PC-3 (cell line): ENCODE measurements around the gene GALNT10. TPM values are rescaled to one million over a fixed set of nuclear protein-coding genes. Genes with fewer than 3 reads are reported as not detected.

Source experiments
- ATAC-seq: fragments of 200-7000 bp; cut with Tn5 transposase; 2 replicates; pipeline ENCODE4 v1.9.1; 2020; ENCODE audit warnings: mild to moderate bottlenecking, moderate library complexity
- BruUV-seq: library from RNA; stranded (reverse); fragments of 400-500 nt; replicated peaks from 2 replicates; lab custom pipeline; 2021; lab: Mats Ljungman, UMichigan
- CTCF ChIA-PET: fragments of 300-600 bp; sonication (Branson Sonifier 250); formaldehyde crosslinking; loops from one replicate; lab custom pipeline; 2022; ENCODE audit warnings: antibody characterized with exemption; lab: Charles Lee
- POLR2A ChIA-PET: fragments of 300-600 bp; sonication (Branson Sonifier 250); formaldehyde crosslinking; loops from one replicate; lab custom pipeline; 2022; ENCODE audit warnings: antibody characterized with exemption; ENCODE audit not compliant: unreplicated experiment; lab: Charles Lee
- DNase-seq: peaks from one replicate; pipeline ENCODE4 v3.0.0-alpha.2; 2015
- H2AFZ ChIP-seq: fragments of 300-600 bp; sonication (generic); 2 replicates; pipeline ENCODE4 v1.6.0; 2016; ENCODE audit warnings: antibody characterized with exemption, low read length
- H3F3A ChIP-seq: fragments of 300-600 bp; sonication (generic); one replicate; pipeline ENCODE4 v1.6.0; 2017; ENCODE audit warnings: antibody characterized with exemption, low read length, control low read depth, mild to moderate bottlenecking; ENCODE audit not compliant: unreplicated experiment
- H3K27ac ChIP-seq: fragments of 300-600 bp; sonication (generic); 2 replicates; pipeline ENCODE4 v1.5.1; 2016; ENCODE audit warnings: mild to moderate bottlenecking, low read length
- H3K27me3 ChIP-seq: fragments of 300-600 bp; sonication (generic); 2 replicates; pipeline ENCODE4 v1.6.1; 2016; ENCODE audit warnings: low read length, mixed read lengths
- H3K36me3 ChIP-seq: fragments of 300-600 bp; sonication (generic); 2 replicates; pipeline ENCODE4 v1.6.1; 2016; ENCODE audit warnings: low read depth, mixed run types, low read length, mixed read lengths
- H3K4me1 ChIP-seq: fragments of 300-600 bp; sonication (generic); 2 replicates; pipeline ENCODE4 v1.5.1; 2016; ENCODE audit warnings: low read length; ENCODE audit not compliant: insufficient read depth
- H3K4me2 ChIP-seq: fragments of 300-600 bp; sonication (generic); 2 replicates; pipeline ENCODE4 v1.6.0; 2016; ENCODE audit warnings: low read length
- H3K4me3 ChIP-seq: fragments of 300-600 bp; sonication (generic); 2 replicates; pipeline ENCODE4 v1.5.1; 2016; ENCODE audit warnings: mild to moderate bottlenecking, low read length, mixed read lengths
- H3K79me2 ChIP-seq: fragments of 300-600 bp; sonication (generic); 2 replicates; pipeline ENCODE4 v1.6.1; 2017; ENCODE audit warnings: low read length, mixed read lengths
- H3K9ac ChIP-seq: fragments of 300-600 bp; sonication (generic); 2 replicates; pipeline ENCODE4 v1.6.0; 2016; ENCODE audit warnings: mild to moderate bottlenecking, low read length
- H3K9me2 ChIP-seq: fragments of 300-600 bp; sonication (generic); replicated peaks from 2 replicates; pipeline ENCODE4 v1.6.1; 2016; ENCODE audit warnings: mixed run types, low read length, mixed read lengths
- H3K9me3 ChIP-seq: fragments of 300-600 bp; sonication (generic); 2 replicates; pipeline ENCODE4 v1.6.1; 2016; ENCODE audit warnings: low read length, mixed read lengths
- H4K20me1 ChIP-seq: fragments of 300-600 bp; sonication (generic); 2 replicates; pipeline ENCODE4 v1.6.1; 2016; ENCODE audit warnings: low read length, mixed read lengths
- CTCF ChIP-seq: fragments of 300-600 bp; sonication (generic); conservative IDR thresholded peaks from 2 replicates; pipeline ENCODE4 v1.5.1; 2017; ENCODE audit warnings: antibody characterized with exemption, low read depth, mild to moderate bottlenecking, low read length
- EZH2 ChIP-seq: fragments of 300-600 bp; sonication (generic); IDR thresholded peaks from one replicate; pipeline ENCODE4 v1.6.1; 2017; ENCODE audit warnings: antibody characterized with exemption, mild to moderate bottlenecking, low read length; ENCODE audit not compliant: unreplicated experiment
- EZH2phosphoT487 ChIP-seq: fragments of 300-600 bp; sonication (generic); IDR thresholded peaks from 2 replicates; pipeline ENCODE4 v1.6.1; 2018; ENCODE audit warnings: mild to moderate bottlenecking, antibody characterized with exemption, low read length, borderline replicate concordance
- intact Hi-C: fragments of 100-400 bp; cut with micrococcal nuclease; formaldehyde crosslinking; loops from 2 replicates; pipeline ENCODE4 v1.9.0; 2023
- total RNA-seq: library from RNA; depleted of rRNA; stranded (reverse); fragments of >200 nt; gene quantifications from 2 replicates; pipeline ENCODE4 v1.2.3, GENCODE V29; 2014

GALNT10 gene
- total RNA-seq, 1 experiment from 2014 or later: 46.2 TPM

DNA sequence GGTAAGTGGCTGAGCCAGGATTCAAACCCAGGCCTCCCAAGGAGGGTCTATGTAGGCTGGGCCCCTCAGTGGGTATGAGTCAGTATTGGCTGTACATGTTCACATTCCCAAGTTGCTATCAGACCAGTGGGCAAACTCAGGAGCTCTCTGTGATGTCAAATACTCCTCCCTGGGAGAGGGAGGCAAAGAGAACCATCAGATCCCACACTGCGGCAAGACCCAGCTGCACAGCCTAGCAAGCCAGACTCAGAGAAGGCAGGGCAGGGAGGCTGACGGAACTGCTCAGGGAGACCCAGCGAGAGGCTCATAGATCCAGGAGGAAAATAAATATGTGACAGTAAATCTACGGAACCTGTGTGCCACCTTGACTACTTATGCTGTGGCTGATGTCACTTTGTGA, 212.7 kb downstream of the GALNT10 start:
- ATAC-seq: no peak
- no peaks in the 10 kb centered on the region for H3K79me2 ChIP-seq
- no peaks in the 10 kb centered on the region for H3K36me3 ChIP-seq
- no TSS peak for BruUV-seq
- intact Hi-C loops: loop anchor here (10.0 kb wide), 1 partner anchor 68 kb away; no protein-coding TSS in a partner anchor
- H2AFZ ChIP-seq: no peak overlapping the region
- H3K27me3 ChIP-seq: no peaks in the 10 kb centered on the region
- H4K20me1 ChIP-seq: no peaks in the 10 kb centered on the region
- no peaks in the 10 kb centered on the region for H3F3A ChIP-seq
- H3K4me3 ChIP-seq: no peak overlapping the region
- POLR2A ChIA-PET: no interaction called here
- peaks cover 23% of the 10 kb centered on the region for H3K4me1 ChIP-seq
- no peaks in the 10 kb centered on the region for H3K9me3 ChIP-seq
- no peak for DNase-seq
- no peak overlapping the region for H3K4me2 ChIP-seq
- H3K9me2 ChIP-seq: no peaks in the 10 kb centered on the region
- TF ChIP-seq EZH2 (no peak), EZH2phosphoT487 (no peak), CTCF (no peak)
- no peak overlapping the region for H3K9ac ChIP-seq
- H3K27ac ChIP-seq: no peak overlapping the region
- CTCF ChIA-PET: no interaction called here

GRCh38 chr5:154403776-154404387, 213.3 kb downstream of the GALNT10 start:
- no peak overlapping the region for H3K4me3 ChIP-seq
- H4K20me1 ChIP-seq: no peaks in the 10 kb centered on the region
- no peak for ATAC-seq
- no peaks in the 10 kb centered on the region for H3K27me3 ChIP-seq
- H3K4me2 ChIP-seq: no peak overlapping the region
- ChIA-PET POLR2A (no interaction called here), CTCF (interaction anchor here (0.7 to 1.1 kb wide), 3 partner anchors 219 to 429 kb away, joined by 3 to 4 read pairs (median 3); no protein-coding TSS in a partner anchor)
- H3K27ac ChIP-seq: no peak overlapping the region
- no peaks in the 10 kb centered on the region for H3K9me3 ChIP-seq
- H3K4me1 ChIP-seq: peaks cover 23% of the 10 kb centered on the region
- no peaks in the 10 kb centered on the region for H3K9me2 ChIP-seq
- H3F3A ChIP-seq: no peaks in the 10 kb centered on the region
- no peak overlapping the region for H2AFZ ChIP-seq
- no peaks in the 10 kb centered on the region for H3K79me2 ChIP-seq
- DNase-seq: no peak
- no peak overlapping the region for H3K9ac ChIP-seq
- intact Hi-C loops: loop anchor here (2.0 to 10.0 kb wide), 2 partner anchors 69 to 117 kb away; no protein-coding TSS in a partner anchor
- TF ChIP-seq CTCF (no peak), EZH2 (no peak), EZH2phosphoT487 (no peak)
- no TSS peak for BruUV-seq
- H3K36me3 ChIP-seq: no peaks in the 10 kb centered on the region
